HepG2 (cell line): ENCODE measurements around the gene HTRA3. TPM values are rescaled to one million over a fixed set of nuclear protein-coding genes. Genes with fewer than 3 reads are reported as not detected.

Experiments
- ATAC-seq: fragments of 200-7000 bp; cut with Tn5 transposase; 3 replicates; pipeline ENCODE4 v1.9.1; 2020; ENCODE audit warnings: mild to moderate bottlenecking, moderate library complexity
- BruUV-seq: library from RNA; stranded (reverse); fragments of 400-500 nt; replicated peaks from 2 replicates; lab custom pipeline; 2021; lab: Mats Ljungman, UMichigan
- CTCF ChIA-PET: fragments of 300-600 bp; formaldehyde crosslinking; extraction: SDS; loops from one replicate; lab custom pipeline; 2021; ENCODE audit warnings: low total read pairs, inconsistent platforms, low intra/inter-chr PET ratio; lab: Yijun Ruan, JAX
- POLR2A ChIA-PET: fragments of 350-600 bp; sonication (Branson Sonifier 250); formaldehyde crosslinking; loops from one replicate; lab custom pipeline; 2020; ENCODE audit warnings: antibody characterized with exemption, inconsistent platforms; lab: Yijun Ruan, JAX
- DNase-seq: peaks from one replicate; pipeline ENCODE4 v3.0.0-alpha.2; 2015; ENCODE audit warnings: low spot score
- FAIRE-seq: peaks from 3 replicates; lab custom pipeline; 2011; peaks lifted over from hg19 to GRCh38; lab: Jason Lieb, UNC
- H2AFZ ChIP-seq: one replicate; pipeline ENCODE4 v1.6.1; 2011; ENCODE audit warnings: low read length, inconsistent platforms
- H3K27ac ChIP-seq: fragments of 300-600 bp; 3 replicates; pipeline ENCODE4 v1.8.0; 2011; ENCODE audit warnings: mixed run types, mild to moderate bottlenecking, mixed read lengths, low read length, inconsistent platforms; ENCODE audit not compliant: insufficient read depth; ENCODE audit errors: extremely low read length
- H3K27me3 ChIP-seq, 2 experiments: fragments of 200-600 bp in 1 of 2; 2 replicates in 1 of 2; 3 replicates in 1 of 2; pipeline versions ENCODE4 v1.6.0 to v1.8.0; 2011; ENCODE audit warnings: low read length in 2 of 2, mild to moderate bottlenecking in 2 of 2, moderate library complexity in 2 of 2, inconsistent platforms in 1 of 2; ENCODE audit not compliant: insufficient read depth in 2 of 2, control insufficient read depth in 1 of 2
- H3K36me3 ChIP-seq, 2 experiments: fragments of 200-600 bp in 1 of 2; replicated peaks in 1 of 2; 2 replicates in 1 of 2; 3 replicates in 1 of 2; pipeline versions ENCODE4 v1.5.1 to v1.8.0; 2011; ENCODE audit warnings: low read length in 2 of 2, inconsistent platforms in 1 of 2; ENCODE audit not compliant: insufficient read depth in 2 of 2, control insufficient read depth in 1 of 2
- H3K4me1 ChIP-seq: 2 replicates; pipeline ENCODE4 v1.5.1; 2012; ENCODE audit warnings: low read length, inconsistent platforms; ENCODE audit not compliant: insufficient read depth
- H3K4me2 ChIP-seq: 2 replicates; pipeline ENCODE4 v1.6.0; 2011; ENCODE audit warnings: low read depth, low read length, inconsistent platforms
- H3K4me3 ChIP-seq, 3 experiments: fragments of 200-600 bp in 1 of 3; sonication (generic), shearing (Covaris generic) in 1 of 3; replicated peaks in 1 of 3; 2 replicates each; pipeline ENCODE4 v1.5.1; 2011 to 2016; ENCODE audit warnings: low read length in 3 of 3, inconsistent platforms in 2 of 3, low read depth in 2 of 3, mild to moderate bottlenecking in 2 of 3, control low read depth in 1 of 3, mixed read lengths in 1 of 3; ENCODE audit not compliant: insufficient read depth in 1 of 3
- H3K79me2 ChIP-seq: one replicate; pipeline ENCODE4 v1.6.1; 2011; ENCODE audit warnings: low read length, inconsistent platforms; ENCODE audit not compliant: insufficient read depth
- H3K9ac ChIP-seq: 2 replicates; pipeline ENCODE4 v1.6.0; 2011; ENCODE audit warnings: mild to moderate bottlenecking, low read depth, low read length, inconsistent platforms; ENCODE audit not compliant: insufficient read depth
- H3K9me3 ChIP-seq: 2 replicates; pipeline ENCODE4 v1.5.1; 2012; ENCODE audit warnings: mild to moderate bottlenecking, low read length
- H4K20me1 ChIP-seq: 2 replicates; pipeline ENCODE4 v1.6.0; 2011; ENCODE audit warnings: inconsistent platforms, mild to moderate bottlenecking, low read length, moderate library complexity; ENCODE audit not compliant: insufficient read depth
- HHEX ChIP-seq: IDR thresholded peaks from 2 replicates; pipeline ENCODE4 v1.6.1; 2016; ENCODE audit warnings: control low read depth
- MBD4 ChIP-seq: IDR thresholded peaks from 2 replicates; pipeline ENCODE4 v1.6.1; 2012; ENCODE audit warnings: low read length, inconsistent platforms, borderline replicate concordance
- NFRKB ChIP-seq: fragments of 450-650 bp; IDR thresholded peaks from 2 replicates; pipeline ENCODE4 v1.6.1; 2017
- SMAD9 ChIP-seq: sonication (generic); formaldehyde crosslinking; IDR thresholded peaks from 2 replicates; pipeline ENCODE4 v1.5.1; 2020; ENCODE audit warnings: mild to moderate bottlenecking, missing genetic modification reagents
- ZC3H13 ChIP-seq: sonication (generic); formaldehyde crosslinking; IDR thresholded peaks from 2 replicates; pipeline ENCODE4 v1.8.1; 2023; ENCODE audit warnings: mild to moderate bottlenecking, missing genetic modification reagents, moderate library complexity
- ZNF136 ChIP-seq: sonication (generic); formaldehyde crosslinking; IDR thresholded peaks from 2 replicates; pipeline ENCODE4 v1.8.1; 2022; ENCODE audit warnings: low read depth, mild to moderate bottlenecking, moderate library complexity, missing genetic modification reagents
- ZNF20 ChIP-seq: sonication (generic); formaldehyde crosslinking; IDR thresholded peaks from 2 replicates; pipeline ENCODE4 v1.4.0; 2020; ENCODE audit warnings: mild to moderate bottlenecking, moderate library complexity, missing genetic modification reagents
- WGBS: methylation state at CpG from one replicate; pipeline ENCODE4 v1.1.6; 2017; ENCODE audit warnings: low lambda C conversion rate; 5-methylcytosine and 5-hydroxymethylcytosine counted together
- in situ Hi-C: cut with HindIII; loops from 2 replicates; pipeline ENCODE4 v1.10.0; 2017; ENCODE audit warnings: low pct_unique_long_range_greater_than_20kb; ENCODE audit not compliant: extremely low pct_ligation_motif_present
- intact Hi-C: fragments of 100-400 bp; cut with micrococcal nuclease; formaldehyde crosslinking; loops from one replicate; pipeline ENCODE4 v1.10.0; 2022; ENCODE audit not compliant: unreplicated experiment
- polyA plus RNA-seq, 8 experiments: library from polyadenylated mRNA; depleted of rRNA in 3 of 8; stranded (reverse) in 7 of 8; unstranded in 1 of 8; fragments of >200 nt; fragmentation: Illumina TruSeq in 4 of 8; extraction: Trizol in 4 of 8; gene quantifications; 2 replicates each; pipeline versions ENCODE4 v1.2.1 to v1.2.3, GENCODE V29; 2011 to 2016; ENCODE audit warnings: low read depth in 4 of 8, missing spikeins in 1 of 8, mixed read lengths in 1 of 8; ENCODE audit not compliant: insufficient read depth in 1 of 8
- total RNA-seq, 5 experiments: library from RNA; depleted of rRNA; stranded (reverse); fragments of >200 nt; fragmentation: Illumina TruSeq; extraction: Trizol; gene quantifications; 2 replicates each; pipeline ENCODE4 v1.2.3, GENCODE V29; 2016; ENCODE audit warnings: low read depth in 1 of 5
- TF ChIP-seq, protein P1 (sequence below): IDR thresholded peaks from 2 replicates; pipeline ENCODE4 v1.6.1; 2016; ENCODE audit warnings: low read depth
- TF ChIP-seq, protein P2 (sequence below): IDR thresholded peaks from 2 replicates; pipeline ENCODE4 v1.6.1; 2016; ENCODE audit warnings: low read depth, borderline replicate concordance
- TF ChIP-seq, protein P3 (sequence below): IDR thresholded peaks from 2 replicates; pipeline ENCODE4 v1.6.1; 2016

Gene HTRA3
- total and polyA plus RNA-seq, 2 of the 13 experiments (the other 11 are each of a cell fraction or from before 2014, with no cell fraction given), result 0.17 TPM; not detected in 1

DNA sequence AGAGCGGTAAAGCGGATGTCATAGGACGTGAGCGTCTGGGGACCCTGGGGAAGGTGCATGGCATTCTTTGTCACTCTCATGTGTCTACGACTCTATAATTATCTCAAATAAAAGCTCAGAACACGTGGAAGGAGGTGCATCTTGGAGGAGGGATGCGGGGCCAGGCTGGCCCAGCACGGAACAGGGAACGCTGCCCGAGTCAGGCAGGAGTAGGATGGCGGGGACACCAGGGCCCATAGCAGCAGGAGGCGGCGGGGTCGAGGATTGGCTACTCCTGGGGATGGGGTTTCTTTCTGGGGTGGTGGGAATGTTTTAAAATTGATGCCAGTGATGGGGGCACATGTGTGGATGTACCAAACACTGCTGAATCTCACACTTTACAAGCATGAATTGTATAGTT is 5.4 kb upstream of the HTRA3 start:
- no peak for FAIRE-seq
- no peaks in the 10 kb centered on the region for H4K20me1 ChIP-seq
- H3K27ac ChIP-seq, result no peak overlapping the region
- H3K9ac ChIP-seq, result no peak overlapping the region
- H2AFZ ChIP-seq, result no peak overlapping the region
- intact Hi-C loops, result no loop called here
- ATAC-seq, result no peak
- H3K27me3 ChIP-seq, result peaks cover 8 to 54% of the 10 kb centered on the region in 2 experiments; a peak in 3 of 5 replicates
- BruUV-seq, result no TSS peak
- POLR2A ChIA-PET, result no interaction called here
- no peaks in the 10 kb centered on the region for H3K79me2 ChIP-seq
- WGBS, result 52% methylated on average over 14 of the region's 14 CpGs
- TF ChIP-seq, protein P1, sequence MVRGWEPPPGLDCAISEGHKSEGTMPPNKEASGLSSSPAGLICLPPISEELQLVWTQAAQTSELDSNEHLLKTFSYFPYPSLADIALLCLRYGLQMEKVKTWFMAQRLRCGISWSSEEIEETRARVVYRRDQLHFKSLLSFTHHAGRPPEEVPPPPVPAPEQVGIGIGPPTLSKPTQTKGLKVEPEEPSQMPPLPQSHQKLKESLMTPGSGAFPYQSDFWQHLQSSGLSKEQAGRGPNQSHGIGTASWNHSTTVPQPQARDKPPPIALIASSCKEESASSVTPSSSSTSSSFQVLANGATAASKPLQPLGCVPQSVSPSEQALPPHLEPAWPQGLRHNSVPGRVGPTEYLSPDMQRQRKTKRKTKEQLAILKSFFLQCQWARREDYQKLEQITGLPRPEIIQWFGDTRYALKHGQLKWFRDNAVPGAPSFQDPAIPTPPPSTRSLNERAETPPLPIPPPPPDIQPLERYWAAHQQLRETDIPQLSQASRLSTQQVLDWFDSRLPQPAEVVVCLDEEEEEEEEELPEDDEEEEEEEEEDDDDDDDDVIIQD, result no peak
- TF ChIP-seq HHEX (CRISPR knock-in tag) (no peak), ZNF136 (CRISPR knock-in tag) (no peak), ZC3H13 (CRISPR knock-in tag) (no peak), NFRKB (no peak), MBD4 (no peak), ZNF20 (CRISPR knock-in tag) (no peak), SMAD9 (CRISPR knock-in tag) (no peak)
- TF ChIP-seq, protein P2, sequence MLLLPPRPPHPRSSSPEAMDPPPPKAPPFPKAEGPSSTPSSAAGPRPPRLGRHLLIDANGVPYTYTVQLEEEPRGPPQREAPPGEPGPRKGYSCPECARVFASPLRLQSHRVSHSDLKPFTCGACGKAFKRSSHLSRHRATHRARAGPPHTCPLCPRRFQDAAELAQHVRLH (CRISPR knock-in tag), result no peak
- TF ChIP-seq, protein P3, sequence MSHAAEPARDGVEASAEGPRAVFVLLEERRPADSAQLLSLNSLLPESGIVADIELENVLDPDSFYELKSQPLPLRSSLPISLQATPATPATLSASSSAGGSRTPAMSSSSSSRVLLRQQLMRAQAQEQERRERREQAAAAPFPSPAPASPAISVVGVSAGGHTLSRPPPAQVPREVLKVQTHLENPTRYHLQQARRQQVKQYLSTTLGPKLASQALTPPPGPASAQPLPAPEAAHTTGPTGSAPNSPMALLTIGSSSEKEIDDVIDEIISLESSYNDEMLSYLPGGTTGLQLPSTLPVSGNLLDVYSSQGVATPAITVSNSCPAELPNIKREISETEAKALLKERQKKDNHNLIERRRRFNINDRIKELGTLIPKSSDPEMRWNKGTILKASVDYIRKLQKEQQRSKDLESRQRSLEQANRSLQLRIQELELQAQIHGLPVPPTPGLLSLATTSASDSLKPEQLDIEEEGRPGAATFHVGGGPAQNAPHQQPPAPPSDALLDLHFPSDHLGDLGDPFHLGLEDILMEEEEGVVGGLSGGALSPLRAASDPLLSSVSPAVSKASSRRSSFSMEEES (CRISPR knock-in tag), result no peak
- TF ChIP-seq, all 625 proteins: peak for 0
- Histone ChIP-seq H3K4me1 (peaks cover 33% of the 10 kb centered on the region), H3K4me3 (no peak overlapping the region), H3K9me3 (no peaks in the 10 kb centered on the region), H3K4me2 (no peak overlapping the region), H3K36me3 (no peaks in the 10 kb centered on the region)
- no peak for DNase-seq
- in situ Hi-C loops, result no loop called here
- CTCF ChIA-PET, result no interaction called here
